GM21390 (cell line): ENCODE data around the gene FOXD3.

Experiments used
- ATAC-seq: cut with Tn5 transposase; IDR thresholded peaks from one replicate; pipeline ENCODE4 v1.9.1; 2021; ENCODE audit not compliant: unreplicated experiment

FOXD3 gene

DNA sequence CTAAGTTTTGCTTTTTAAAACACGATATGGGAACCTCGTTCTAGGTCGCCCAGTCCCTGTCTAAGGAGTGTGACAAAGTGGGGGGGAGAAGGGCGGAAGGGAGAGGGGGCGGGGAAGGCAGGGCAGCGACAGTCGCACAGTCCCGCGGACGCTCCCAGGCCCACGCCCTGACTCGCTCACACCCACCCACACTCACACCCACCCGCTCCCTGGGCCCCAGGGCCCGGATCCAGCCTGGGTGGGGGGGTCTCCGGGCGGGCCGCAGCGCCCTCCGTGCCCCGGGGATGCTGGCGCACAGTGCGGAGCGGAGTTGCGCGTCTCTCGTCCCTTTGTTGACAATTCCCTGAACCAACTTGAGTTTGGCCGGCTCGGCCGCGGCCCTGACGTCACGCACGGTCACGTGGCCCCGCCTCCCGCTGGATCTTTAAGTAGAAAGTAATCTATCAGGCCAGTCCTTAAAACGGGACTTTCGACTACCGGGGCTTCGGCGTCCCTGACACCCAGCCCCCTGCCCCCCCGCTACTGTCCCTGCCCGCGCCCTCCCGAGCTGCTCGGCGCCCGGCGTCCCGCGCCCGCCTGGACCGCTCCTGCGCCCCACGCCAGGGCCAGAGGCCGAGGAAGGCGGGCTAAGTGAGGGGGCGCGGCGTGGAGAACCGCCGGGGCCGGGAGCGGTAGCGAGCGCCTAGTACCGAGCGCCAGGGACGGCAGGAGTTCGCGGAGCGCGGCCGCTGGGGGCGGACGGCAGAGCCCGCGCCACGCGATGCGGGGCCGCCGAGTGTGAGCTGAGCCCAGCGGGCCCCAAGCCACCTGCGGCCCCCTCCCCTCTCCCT lies at the start of gene FOXD3:
Gene FOXD3, plus strand, starts transcription at position 454 of the 830 bp plus-strand sequence. CDS start 492 bp downstream, outside the sequence.
- ATAC-seq = peak; percentile 41

DNA sequence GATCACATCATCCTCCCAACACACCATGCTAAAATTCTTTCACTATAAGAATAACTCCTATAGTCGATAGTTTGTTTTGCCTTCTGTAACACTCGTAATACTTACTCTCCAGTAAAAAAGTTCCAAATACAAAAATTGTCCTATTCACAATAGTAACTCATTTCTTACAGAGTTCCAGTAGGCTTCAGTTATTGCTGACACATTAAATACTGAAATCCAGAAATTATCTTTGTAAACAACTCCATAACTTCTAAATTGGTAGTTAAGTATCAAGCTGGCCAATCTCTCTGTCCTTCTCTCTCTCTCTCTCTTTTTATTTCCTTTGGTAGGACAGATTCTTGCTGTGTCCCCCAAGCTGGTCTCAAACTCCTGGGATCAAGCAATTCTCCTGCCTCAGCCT lies 49.6 kb upstream of the FOXD3 start:
- ATAC-seq = no peak

DNA sequence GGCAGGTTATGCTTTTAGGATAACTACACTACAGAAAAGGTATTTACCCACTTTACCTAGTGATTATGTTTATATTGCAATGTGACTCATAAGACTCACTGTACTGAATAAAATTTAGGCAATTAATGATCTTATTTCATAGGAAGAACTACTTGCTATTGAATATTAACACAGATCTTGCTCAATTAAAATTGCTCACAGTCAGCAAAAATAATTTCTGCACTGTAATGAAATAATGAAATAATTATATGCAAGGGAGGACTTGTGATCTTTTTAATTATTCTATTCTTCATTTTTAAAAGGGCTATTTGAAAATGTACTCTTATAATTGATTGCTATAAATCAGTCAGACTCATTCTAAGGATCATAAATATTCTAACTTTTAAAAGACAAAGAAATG lies 48.0 kb upstream of the FOXD3 start:
- no peak for ATAC-seq

DNA sequence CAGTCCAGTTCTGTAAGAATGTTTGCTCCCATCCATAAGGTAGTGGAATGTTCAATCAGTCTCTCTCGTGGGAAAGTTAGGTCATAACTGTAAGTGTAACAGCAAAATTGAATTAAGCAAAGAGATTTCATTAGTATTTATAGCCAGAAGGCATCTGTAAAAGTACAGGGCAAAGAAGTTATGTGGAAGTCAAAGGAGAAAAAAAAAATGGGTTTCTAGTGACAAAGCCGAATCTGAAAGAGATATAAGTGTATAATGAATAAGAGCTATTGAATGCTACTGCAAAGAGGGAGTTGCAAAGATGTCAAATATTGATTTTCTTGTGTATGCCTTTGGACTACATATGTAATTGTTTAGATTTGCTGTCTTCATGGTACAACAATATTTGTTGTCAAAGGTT lies 47.4 kb upstream of the FOXD3 start:
- ATAC-seq = no peak

DNA sequence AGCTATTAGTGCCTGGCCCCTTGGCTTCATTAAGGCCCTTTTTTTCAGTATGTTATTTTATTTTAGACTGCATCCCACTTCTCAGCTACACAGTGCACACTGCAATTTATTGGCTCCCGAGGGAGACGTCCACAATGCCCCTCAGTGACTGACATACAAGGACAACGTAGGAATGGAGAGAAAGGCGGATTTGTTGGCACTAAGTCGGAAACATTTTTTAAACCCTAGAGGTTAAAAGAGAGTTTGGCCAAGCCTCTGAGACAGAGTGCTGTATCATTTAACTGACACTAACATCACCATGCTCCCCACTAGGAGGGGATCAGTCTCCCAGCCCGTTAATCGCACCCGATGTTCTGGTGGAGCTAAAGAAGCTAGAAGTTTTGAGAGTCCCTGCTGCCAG lies 45.7 kb upstream of the FOXD3 start:
- no peak for ATAC-seq

DNA sequence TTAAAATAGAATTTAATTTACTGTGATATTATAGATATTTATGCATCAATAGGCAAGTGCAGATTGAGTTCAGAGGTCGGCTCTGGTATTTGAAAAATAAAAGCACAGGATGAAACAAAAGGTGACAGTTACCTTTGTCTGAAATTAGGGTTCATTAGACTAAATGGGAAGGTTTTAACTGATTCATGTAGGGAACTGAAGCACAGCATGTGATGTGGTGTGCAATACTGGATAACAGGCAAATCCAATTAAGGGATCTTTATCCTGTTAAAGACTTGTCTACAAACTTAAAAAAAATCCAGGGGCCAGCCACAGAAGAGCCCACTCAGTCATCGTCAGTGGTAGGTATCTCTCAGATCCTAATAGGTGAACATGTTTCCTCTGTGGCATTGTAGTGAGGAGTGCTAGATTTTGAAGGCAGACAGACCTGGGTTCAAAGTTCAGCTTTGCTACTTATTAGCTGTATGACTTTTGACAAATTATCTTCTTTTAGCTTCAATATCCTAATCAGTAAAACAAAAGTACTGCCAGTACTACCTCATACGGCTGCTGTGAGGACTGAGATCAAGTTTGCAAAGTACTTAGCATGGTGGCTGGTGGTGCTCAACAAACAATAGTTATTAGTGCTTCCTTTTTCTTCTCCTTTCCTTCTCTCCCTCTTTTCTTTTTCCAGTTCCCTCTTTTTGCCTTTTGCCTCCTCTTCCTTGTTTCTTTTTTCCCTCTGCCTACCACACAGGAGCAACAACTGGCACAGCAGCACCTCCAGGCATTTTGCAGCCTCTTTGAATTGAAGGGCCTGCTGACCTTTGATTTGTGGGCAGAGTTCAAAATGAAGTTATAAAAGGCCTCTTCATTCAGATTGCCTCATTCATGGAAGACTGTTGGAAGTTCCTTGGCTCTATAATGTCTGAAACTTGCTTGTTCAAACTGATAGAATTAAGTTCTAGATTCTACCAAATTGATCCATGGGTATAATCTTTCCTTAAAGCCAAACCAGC lies 44.9 kb upstream of the FOXD3 start:
- ATAC-seq = no peak

DNA sequence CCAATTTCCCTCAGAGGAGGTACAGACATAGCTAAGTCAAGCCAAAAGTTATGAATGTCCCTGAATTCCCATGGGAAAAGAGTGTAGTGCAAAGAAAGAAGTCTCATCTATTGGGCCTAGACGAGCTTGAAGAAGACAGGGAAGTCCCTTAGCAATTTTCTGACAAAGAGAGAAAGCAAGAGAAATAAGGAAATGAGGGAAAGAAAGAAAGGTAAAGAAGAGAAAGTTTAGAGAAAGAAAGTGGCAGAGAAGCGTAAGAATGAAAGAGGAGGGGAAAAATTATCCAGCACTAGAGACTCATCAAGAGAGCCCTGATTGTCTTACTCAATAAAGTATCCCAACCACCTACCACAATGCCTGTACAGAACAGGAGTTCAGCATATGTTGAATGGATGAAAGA lies 40.6 kb upstream of the FOXD3 start:
- ATAC-seq = no peak

DNA sequence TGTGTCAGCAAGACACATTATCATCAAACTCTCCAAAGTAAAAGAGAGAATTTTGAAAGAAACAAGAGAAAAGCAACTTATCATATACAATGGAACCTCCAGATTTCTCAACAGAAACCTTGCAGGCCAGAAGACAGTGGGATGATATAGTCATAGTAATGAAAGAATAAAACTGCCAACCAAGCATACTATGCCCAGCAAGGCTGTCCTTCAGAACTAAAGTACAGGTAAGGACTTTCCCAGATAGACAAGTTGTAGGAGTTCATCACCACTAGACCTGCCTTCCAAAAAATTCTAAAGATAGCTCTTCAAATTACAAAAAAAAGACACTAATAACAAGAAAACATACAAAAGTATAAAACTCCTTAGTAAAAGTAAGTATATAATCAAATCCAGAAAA lies 33.2 kb upstream of the FOXD3 start:
- no peak for ATAC-seq

DNA sequence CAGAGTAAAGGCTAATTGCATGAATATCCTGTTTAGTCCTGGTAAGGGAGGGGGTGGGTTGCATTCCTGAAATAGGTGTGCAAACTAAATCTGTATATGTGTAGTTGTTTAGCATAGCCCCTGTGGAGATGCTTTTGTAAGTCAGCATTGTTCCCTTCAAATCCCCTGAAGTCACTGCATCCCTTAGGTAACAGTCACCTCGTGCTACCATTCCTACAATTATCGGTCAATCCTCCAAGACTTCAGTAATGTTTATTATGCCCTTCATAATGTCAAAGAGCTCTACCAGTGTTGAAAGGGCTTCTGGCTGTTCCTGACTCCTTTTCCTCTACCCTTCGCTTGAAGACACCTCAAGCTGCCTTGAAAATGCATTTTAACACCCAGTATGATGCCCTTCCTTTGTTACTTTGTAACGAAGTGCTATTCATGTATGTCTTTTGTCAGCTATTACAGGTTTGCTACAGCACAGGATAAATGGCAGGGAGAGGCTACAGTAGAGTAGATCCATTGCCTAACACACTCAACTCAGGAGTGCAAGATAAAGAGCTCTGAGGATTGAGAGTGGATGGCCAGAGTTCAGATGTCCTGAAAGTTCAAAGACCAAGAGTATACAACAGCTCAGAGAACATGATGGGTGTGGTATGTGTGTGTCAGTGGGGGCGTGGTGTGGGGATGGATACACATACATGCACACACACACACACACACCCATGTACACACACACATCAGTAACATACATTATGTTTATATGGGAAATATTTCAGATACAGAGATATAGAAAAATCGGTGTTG lies 27.4 kb upstream of the FOXD3 start:
- ATAC-seq = no peak

DNA sequence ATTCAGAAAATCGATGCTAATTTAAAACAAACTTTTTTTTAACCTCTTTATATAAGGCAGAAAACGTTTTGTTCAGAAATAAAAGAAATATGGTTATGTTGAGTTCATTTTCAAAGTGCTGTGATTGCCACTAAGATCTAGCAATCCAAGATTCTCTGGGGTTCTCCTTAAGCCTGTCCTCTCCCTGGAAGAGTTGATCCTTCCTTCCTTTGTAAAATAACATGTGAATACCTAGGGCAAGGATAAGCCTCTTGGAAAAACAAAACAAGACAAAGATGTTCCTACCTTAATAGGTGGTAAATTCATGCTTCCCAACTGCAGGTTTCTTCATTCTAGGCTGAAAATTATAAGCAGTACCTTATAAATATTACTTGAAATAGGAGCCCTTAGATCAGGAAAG lies 18.0 kb upstream of the FOXD3 start:
- ATAC-seq = no peak

DNA sequence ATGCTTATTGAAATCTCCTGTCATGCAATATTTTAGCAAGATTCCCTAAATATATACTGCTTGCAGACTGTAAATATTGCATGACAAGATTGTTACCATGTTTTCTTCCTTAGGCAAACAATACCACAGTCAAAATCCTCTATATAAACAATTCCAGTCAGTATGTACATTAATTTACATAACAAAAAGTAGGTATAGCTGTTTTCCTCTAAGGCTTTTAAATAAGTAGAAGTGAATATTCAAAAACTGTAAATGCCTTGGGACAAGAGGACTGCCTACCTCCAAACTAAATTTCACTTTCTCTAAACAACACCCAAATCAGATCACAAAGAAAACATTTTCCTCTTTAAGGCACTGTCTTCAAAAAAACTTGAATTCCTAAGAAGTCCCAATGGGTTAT lies 17.3 kb upstream of the FOXD3 start:
- no peak for ATAC-seq

DNA sequence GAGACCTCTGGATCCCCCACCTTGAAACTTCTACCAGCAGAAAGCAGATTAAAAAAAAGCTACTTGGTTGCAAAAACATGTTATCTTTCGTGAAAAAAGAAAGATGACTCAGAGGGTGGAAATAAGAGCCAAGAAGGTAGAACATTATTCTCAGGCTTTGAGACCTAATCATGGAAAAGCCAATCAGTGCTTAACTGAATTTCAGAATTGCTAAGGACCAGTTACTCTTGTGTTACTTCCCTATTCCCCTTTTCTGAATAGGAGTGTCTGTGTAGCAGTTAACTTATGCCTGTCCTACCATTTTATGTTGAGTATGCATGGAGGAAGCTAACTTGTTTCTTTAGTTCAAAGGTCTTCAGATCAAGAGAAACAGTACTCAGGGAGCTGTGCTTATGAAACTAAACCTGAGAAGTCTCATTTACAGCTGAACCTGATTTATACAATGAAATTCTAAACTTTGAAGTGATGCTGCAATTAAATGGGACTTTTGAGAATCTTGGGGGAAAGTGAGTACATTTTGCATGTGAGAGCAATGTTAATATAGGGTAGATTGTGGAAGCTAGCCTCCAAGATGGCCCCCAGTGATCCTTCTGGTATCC lies 15.1 kb upstream of the FOXD3 start:
- ATAC-seq = no peak

DNA sequence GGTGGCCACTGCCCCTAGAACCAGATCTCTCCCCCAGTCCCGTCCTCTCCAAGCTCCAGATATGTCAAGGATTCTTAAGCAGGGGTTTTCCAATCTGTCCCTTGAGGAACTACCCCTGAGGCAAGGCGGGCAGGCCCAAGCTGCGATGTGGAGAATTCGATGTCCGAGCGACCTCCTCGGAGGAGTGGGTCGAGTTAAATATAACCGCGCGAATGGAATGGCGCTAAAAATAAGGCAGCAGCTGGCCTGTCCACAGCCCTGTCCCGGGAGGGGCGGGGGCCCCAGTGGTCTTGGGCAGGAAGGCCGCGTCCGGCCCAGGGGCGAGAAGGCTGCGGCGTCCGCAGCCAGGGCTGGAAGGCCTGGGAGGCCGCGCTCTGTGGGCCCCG lies 5.8 kb upstream of the FOXD3 start:
- ATAC-seq = no peak

DNA sequence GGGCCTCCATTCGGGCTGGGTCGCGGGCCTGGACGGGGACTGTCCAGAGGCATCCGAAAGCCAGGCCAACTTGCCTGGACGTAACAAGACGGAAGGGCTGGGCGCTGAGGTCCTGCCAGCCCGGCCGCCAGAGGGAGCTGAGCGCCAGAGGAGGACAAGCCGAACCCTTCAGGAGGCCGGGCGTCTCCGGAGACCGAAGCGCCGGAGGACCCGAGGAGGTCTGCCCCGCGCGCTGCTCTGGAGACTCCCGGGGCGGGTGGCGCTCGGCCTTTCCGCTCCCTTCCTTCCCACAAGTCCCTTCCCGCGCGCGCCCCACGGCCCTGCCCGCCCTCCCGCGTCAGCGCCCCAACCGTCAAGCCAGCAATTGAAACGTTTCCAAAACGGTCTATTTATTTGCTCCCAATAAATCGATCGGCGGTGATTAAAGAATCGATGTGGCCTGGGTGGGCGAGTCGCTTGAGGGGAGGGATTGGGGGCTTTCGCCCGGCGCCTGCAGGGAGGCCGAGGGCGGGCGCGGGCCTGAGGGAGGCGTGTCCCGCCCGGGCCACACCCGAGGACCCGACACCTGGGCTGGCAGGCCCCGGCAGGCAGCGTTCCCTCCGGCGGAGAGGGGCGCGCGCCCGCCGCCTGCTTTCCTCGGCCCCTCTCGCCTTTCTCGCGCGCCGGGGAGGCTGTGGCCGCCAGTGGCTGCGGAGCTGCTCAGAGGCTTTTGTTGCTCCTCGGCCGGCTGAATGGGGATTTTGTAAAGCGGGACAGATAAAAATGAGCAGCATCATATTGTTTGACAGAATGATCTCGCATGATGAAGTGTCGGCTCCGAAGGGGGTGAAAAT lies 5.2 kb upstream of the FOXD3 start:
- ATAC-seq = peak; percentile 78

DNA sequence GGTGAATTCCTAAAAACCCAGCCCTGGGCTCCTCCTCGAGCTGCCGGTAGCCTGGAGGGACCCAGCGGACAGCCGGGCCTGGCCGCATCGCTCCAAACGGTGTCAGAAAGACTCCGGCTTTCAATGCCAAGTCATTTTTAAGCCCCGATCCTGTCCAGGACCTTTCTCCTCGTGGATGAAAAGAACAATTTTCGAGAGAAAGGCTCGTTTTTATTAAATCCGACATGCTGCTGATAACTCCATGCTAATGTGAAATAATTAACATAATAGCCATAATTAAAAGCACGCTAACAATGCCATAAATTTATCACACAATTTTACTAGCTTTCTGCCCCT lies 4.6 kb upstream of the FOXD3 start:
- no peak for ATAC-seq

DNA sequence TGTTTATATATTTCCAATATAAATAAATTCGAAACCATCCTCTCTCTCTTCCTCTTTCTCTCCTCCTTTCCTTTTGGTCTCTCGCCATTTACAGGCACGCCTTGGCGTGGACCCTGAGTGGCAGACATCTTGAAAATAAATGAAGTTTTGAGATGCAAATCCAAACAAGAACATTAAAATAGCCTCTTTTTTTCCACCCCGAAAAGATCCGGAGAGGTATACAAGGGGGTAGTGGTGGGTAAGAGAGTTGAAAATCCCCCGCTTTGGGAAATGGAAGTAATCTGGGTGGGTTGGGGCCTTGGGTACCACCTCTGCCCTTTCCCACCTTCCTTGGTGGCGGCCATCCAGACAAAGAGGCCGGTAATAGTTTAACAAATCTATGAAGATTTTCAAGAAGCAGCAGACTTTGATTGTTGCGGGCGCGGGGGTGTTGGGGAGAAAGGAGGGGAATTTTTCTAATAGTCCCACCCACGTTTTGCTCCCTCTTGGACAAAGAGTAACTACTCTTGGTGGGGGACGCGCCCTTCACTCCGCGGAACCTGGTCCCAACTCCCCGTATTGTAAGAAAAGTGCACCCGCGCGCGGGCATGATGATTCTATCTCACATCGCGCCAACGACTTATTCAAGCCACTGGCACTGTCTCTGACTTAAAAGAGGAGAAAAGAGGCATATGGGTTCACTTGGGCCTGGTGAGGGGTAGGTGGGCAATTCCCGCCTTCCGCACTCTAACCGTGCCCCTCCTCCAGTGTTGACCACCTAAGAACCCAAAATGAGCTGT lies 4.0 kb upstream of the FOXD3 start:
- ATAC-seq = no peak

DNA sequence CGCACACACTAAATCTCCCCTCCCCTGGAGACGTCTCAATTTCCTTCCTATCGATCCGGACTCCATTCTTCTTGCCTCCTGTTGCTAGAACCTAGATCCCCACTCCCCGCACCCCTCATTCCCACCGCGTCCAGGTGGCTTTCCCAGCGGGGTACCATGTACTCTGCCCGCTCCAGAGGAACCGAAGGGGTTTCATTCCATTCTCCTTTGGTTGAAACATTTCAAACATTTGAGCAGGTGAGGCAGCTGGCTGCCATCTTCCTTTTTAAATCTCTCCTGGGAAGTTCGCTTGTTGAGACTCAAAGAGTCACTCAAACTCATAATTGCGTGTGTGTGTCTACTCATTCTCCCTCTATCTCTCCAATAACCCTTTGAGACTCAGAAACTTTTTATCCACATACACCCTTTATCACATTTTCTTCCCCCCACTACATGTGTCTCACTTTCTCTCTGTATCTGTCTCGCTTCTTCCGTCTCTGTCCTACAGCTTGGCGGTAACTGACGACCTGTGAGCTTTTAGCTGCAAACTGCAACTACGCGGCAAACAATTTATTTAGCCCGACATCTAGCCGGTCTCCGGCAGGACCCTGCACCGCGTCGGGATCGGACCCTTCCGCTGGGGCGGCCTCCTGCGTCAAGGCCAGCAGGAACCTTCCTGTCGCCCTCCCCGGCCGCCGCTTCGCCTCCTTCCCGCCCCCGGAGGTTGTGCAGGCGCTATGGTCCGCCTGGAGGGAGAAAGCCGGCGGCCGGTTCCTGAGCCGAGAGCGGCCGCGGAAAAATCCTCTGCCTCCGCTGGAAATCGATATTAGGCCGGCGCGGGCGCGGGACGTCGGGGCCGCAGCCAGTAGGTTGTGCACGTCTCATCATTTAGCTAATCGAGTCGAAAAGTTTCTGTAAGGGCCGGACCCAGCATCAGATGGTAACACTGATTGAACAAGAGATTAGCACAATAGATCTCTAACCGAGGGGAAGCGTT lies 3.0 kb upstream of the FOXD3 start:
- no peak for ATAC-seq
